OCI-LY7 (cell line): ENCODE measurements around the gene MAPT.

ENCODE experiments used
- CTCF ChIP-seq: fragments of 200-600 bp; sonication (generic); conservative IDR thresholded peaks from 2 replicates; pipeline ENCODE4 v1.5.1; 2014; ENCODE audit warnings: mild to moderate bottlenecking, antibody characterized with exemption, low read length, moderate library complexity, mixed read lengths
- EZH2phosphoT487 ChIP-seq: fragments of 200-600 bp; sonication (generic); IDR thresholded peaks from 2 replicates; pipeline ENCODE4 v1.6.1; 2018; ENCODE audit warnings: low read depth, borderline replicate concordance, mild to moderate bottlenecking, mixed run types, antibody characterized with exemption, low read length, moderate library complexity, mixed read lengths

- no peak for TF ChIP-seq CTCF
- TF ChIP-seq EZH2phosphoT487, result no peak
Measured at GRCh38 chr17:45918241-45918745, 23.9 kb downstream of the MAPT start.
